ENCODE results near the gene LMO7.

GRCh38 chr13:75652726-75653125, 16.6 kb downstream of the LMO7 start:
- TF ChIP-seq POLR2AphosphoS5 (IDR thresholded peaks at IDR 0.05; ENCODE audit: low read depth) (no peak), CTCF (IDR thresholded peaks at IDR 0.05; ENCODE audit: insufficient read depth, low read length) (no peak), REST (IDR thresholded peaks at IDR 0.05; ENCODE audit: insufficient replicate concordance, low read depth) (no peak), GABPA (IDR thresholded peaks at IDR 0.05; ENCODE audit: low read depth) (no peak)
